ENCODE measurements around the gene SESN2. TPM values are rescaled to one million over a fixed set of nuclear protein-coding genes. Genes with fewer than 3 reads are reported as not detected.

SESN2 gene
- total RNA-seq, 2 experiments from 2014 or later: 14.6 to 16.0 TPM

GRCh38 chr1:28281608-28282425 lies 22.5 kb downstream of the SESN2 start:
- no peaks in the 10 kb centered on the region for H3K27me3 Mint-ChIP-seq
- no peak for DNase-seq
- POLR2A ChIA-PET: no interaction called here
- H3K27ac Mint-ChIP-seq: no peak overlapping the region
- no peak overlapping the region for H3K4me3 Mint-ChIP-seq
- H3K36me3 Mint-ChIP-seq: peaks cover 24% of the 10 kb centered on the region
- no peaks in the 10 kb centered on the region for H3K9me3 Mint-ChIP-seq
- peaks cover 14% of the 10 kb centered on the region for H3K4me1 Mint-ChIP-seq
- no peak for ATAC-seq (ENCODE audit: low read depth)

GRCh38 chr1:28282426-28283407 lies 23.4 kb downstream of the SESN2 start:
- POLR2A ChIA-PET: interaction anchor here (1.0 kb wide), 1 partner anchor 23 kb away, joined by 3 read pairs; the partner anchor contains the start of gene SESN2
- no peak for ATAC-seq (ENCODE audit: low read depth)
- DNase-seq: no peak
- Mint-ChIP-seq H3K36me3 (peaks cover 22% of the 10 kb centered on the region), H3K9me3 (no peaks in the 10 kb centered on the region), H3K27ac (no peak overlapping the region), H3K4me3 (peak overlapping the region; percentile 50), H3K4me1 (peaks cover 18% of the 10 kb centered on the region), H3K27me3 (peaks cover 5% of the 10 kb centered on the region)

GRCh38 chr1:28286111-28286510 lies 26.8 kb downstream of the SESN2 start:
- Mint-ChIP-seq H3K4me1 (peaks cover 15% of the 10 kb centered on the region), H3K27ac (no peak overlapping the region), H3K4me3 (no peak overlapping the region), H3K9me3 (no peaks in the 10 kb centered on the region), H3K27me3 (peaks cover 5% of the 10 kb centered on the region), H3K36me3 (peaks cover 11% of the 10 kb centered on the region)
- ATAC-seq (ENCODE audit: low read depth) (no peak), DNase-seq (no peak)
- POLR2A ChIA-PET: interaction anchor here (0.5 kb wide), 1 partner anchor 19 kb away, joined by 5 read pairs; no protein-coding TSS in a partner anchor

GRCh38 chr1:28288487-28288886 lies 29.2 kb downstream of the SESN2 start:
- Mint-ChIP-seq H3K4me1 (peaks cover 5% of the 10 kb centered on the region), H3K9me3 (no peaks in the 10 kb centered on the region), H3K27me3 (peaks cover 5% of the 10 kb centered on the region), H3K4me3 (no peak overlapping the region), H3K36me3 (no peaks in the 10 kb centered on the region), H3K27ac (no peak overlapping the region)
- ATAC-seq (ENCODE audit: low read depth) (no peak), DNase-seq (no peak)
- POLR2A ChIA-PET: no interaction called here

GRCh38 chr1:28290851-28291250 lies 31.5 kb downstream of the SESN2 start:
- DNase-seq: no peak
- ATAC-seq (ENCODE audit: low read depth): no peak
- no peaks in the 10 kb centered on the region for H3K36me3 Mint-ChIP-seq
- no peaks in the 10 kb centered on the region for H3K9me3 Mint-ChIP-seq
- peaks cover 11% of the 10 kb centered on the region for H3K27me3 Mint-ChIP-seq
- peaks cover 5% of the 10 kb centered on the region for H3K4me1 Mint-ChIP-seq
- H3K27ac Mint-ChIP-seq: no peak overlapping the region
- POLR2A ChIA-PET: no interaction called here
- no peak overlapping the region for H3K4me3 Mint-ChIP-seq

GRCh38 chr1:28291711-28292110 lies 32.4 kb downstream of the SESN2 start:
- no peak overlapping the region for H3K4me3 Mint-ChIP-seq
- no peak overlapping the region for H3K27ac Mint-ChIP-seq

GRCh38 chr1:28295936-28296335 lies 36.6 kb downstream of the SESN2 start:
- peaks cover 2% of the 10 kb centered on the region for H3K9me3 Mint-ChIP-seq
- H3K4me3 Mint-ChIP-seq: no peak overlapping the region
- DNase-seq: no peak
- POLR2A ChIA-PET: interaction anchor here (0.5 kb wide), 1 partner anchor 381 kb away, joined by 3 read pairs; no protein-coding TSS in a partner anchor
- peaks cover 17% of the 10 kb centered on the region for H3K27me3 Mint-ChIP-seq
- H3K4me1 Mint-ChIP-seq: peaks cover 21% of the 10 kb centered on the region
- no peak overlapping the region for H3K27ac Mint-ChIP-seq
- H3K36me3 Mint-ChIP-seq: peaks cover 2% of the 10 kb centered on the region
- ATAC-seq (ENCODE audit: low read depth): no peak

More at GRCh38 chr1:28291711-28292110, 32.4 kb downstream of the SESN2 start:
- Mint-ChIP-seq H3K4me1 (peaks cover 10% of the 10 kb centered on the region), H3K36me3 (no peaks in the 10 kb centered on the region), H3K27me3 (peaks cover 18% of the 10 kb centered on the region), H3K9me3 (no peaks in the 10 kb centered on the region)
- ATAC-seq (ENCODE audit: low read depth): no peak
- no peak for DNase-seq
- POLR2A ChIA-PET: no interaction called here

GRCh38 chr1:28296401-28297261 lies 37.3 kb downstream of the SESN2 start:
- DNase-seq (no peak), ATAC-seq (ENCODE audit: low read depth) (no peak)
- POLR2A ChIA-PET: no interaction called here
- H3K27ac Mint-ChIP-seq: no peak overlapping the region
- peaks cover 21% of the 10 kb centered on the region for H3K4me1 Mint-ChIP-seq
- peaks cover 2% of the 10 kb centered on the region for H3K36me3 Mint-ChIP-seq
- peaks cover 2% of the 10 kb centered on the region for H3K9me3 Mint-ChIP-seq
- peaks cover 24% of the 10 kb centered on the region for H3K27me3 Mint-ChIP-seq
- no peak overlapping the region for H3K4me3 Mint-ChIP-seq

- DNase-seq (no peak), ATAC-seq (ENCODE audit: low read depth) (peak; percentile 66)
- Mint-ChIP-seq H3K4me3 (peak overlapping the region; percentile 63), H3K27me3 (peaks cover 33% of the 10 kb centered on the region), H3K27ac (peak overlapping the region; percentile 49), H3K36me3 (peaks cover 2% of the 10 kb centered on the region), H3K4me1 (peaks cover 21% of the 10 kb centered on the region), H3K9me3 (peaks cover 2% of the 10 kb centered on the region)
- POLR2A ChIA-PET: interaction anchor here (1.3 to 1.8 kb wide), 2 partner anchors 9 to 31 kb away, joined by 3 to 8 read pairs; partner anchors contain the start of gene MED18
These were observed 38.5 kb downstream of the SESN2 start for GRCh38 chr1:28297826-28298225.

- Mint-ChIP-seq H3K4me1 (peaks cover 21% of the 10 kb centered on the region), H3K27ac (no peak overlapping the region), H3K27me3 (peaks cover 36% of the 10 kb centered on the region), H3K9me3 (peaks cover 2% of the 10 kb centered on the region), H3K36me3 (peaks cover 2% of the 10 kb centered on the region), H3K4me3 (no peak overlapping the region)
- ATAC-seq (ENCODE audit: low read depth): no peak
- POLR2A ChIA-PET: interaction anchor here (1.3 to 1.8 kb wide), 2 partner anchors 8 to 30 kb away, joined by 3 to 8 read pairs; partner anchors contain the start of gene MED18
- DNase-seq: no peak
These were observed 39.1 kb downstream of the SESN2 start for GRCh38 chr1:28298438-28298837.

- H3K9me3 Mint-ChIP-seq: peaks cover 2% of the 10 kb centered on the region
- peaks cover 21% of the 10 kb centered on the region for H3K4me1 Mint-ChIP-seq
- H3K27me3 Mint-ChIP-seq: peaks cover 23% of the 10 kb centered on the region
- no peak overlapping the region for H3K27ac Mint-ChIP-seq
- peaks cover 2% of the 10 kb centered on the region for H3K36me3 Mint-ChIP-seq
- POLR2A ChIA-PET: no interaction called here
- DNase-seq: no peak
- no peak overlapping the region for H3K4me3 Mint-ChIP-seq
- ATAC-seq (ENCODE audit: low read depth): no peak
These were observed 42.3 kb downstream of the SESN2 start for GRCh38 chr1:28301368-28302174.

- Mint-ChIP-seq H3K36me3 (peaks cover 2% of the 10 kb centered on the region), H3K27me3 (peaks cover 23% of the 10 kb centered on the region), H3K4me3 (no peak overlapping the region), H3K27ac (no peak overlapping the region), H3K4me1 (peaks cover 16% of the 10 kb centered on the region), H3K9me3 (peaks cover 2% of the 10 kb centered on the region)
- POLR2A ChIA-PET: no interaction called here
- DNase-seq: no peak
- no peak for ATAC-seq (ENCODE audit: low read depth)
These were observed 42.9 kb downstream of the SESN2 start for GRCh38 chr1:28302247-28302646.

All from activated naive CD8-positive, alpha-beta T cell treated with anti-CD3 and anti-CD28 coated beads, Interleukin-2, amount 10 ng/mL, durations not matched to agents 7 days and 5 days (primary cell).